ENCODE results near the gene ANKRD18B.
"Not testable (repeated sequence)": the region's sequence is repeated elsewhere in the genome, so short reads cannot be mapped to it uniquely, and the experiment has no call there.

DNA sequence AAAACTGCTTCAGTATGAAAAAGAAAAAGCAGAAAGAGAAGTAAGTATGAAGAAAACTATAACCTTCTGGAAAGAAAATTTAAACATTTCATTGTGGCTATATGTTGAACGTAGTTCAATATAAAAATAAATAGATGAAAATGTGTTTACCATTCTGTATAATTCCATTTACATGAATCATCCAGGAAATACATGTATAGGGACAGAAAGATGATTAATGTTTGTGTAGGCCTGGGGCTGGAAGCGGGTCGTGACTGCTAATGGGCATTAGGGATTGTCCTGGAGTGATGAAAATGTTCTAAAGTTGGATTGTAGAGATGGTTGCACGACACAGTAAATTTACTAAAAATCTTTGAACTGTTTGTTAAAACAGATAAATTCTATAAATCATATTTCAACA lies 24.8 kb downstream of the ANKRD18B start:
- TF ChIP-seq, protein P1, sequence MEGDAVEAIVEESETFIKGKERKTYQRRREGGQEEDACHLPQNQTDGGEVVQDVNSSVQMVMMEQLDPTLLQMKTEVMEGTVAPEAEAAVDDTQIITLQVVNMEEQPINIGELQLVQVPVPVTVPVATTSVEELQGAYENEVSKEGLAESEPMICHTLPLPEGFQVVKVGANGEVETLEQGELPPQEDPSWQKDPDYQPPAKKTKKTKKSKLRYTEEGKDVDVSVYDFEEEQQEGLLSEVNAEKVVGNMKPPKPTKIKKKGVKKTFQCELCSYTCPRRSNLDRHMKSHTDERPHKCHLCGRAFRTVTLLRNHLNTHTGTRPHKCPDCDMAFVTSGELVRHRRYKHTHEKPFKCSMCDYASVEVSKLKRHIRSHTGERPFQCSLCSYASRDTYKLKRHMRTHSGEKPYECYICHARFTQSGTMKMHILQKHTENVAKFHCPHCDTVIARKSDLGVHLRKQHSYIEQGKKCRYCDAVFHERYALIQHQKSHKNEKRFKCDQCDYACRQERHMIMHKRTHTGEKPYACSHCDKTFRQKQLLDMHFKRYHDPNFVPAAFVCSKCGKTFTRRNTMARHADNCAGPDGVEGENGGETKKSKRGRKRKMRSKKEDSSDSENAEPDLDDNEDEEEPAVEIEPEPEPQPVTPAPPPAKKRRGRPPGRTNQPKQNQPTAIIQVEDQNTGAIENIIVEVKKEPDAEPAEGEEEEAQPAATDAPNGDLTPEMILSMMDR (IDR thresholded peaks at IDR 0.05; ENCODE audit: borderline replicate concordance, extremely low read depth, low read length, poor library complexity, severe bottlenecking): not testable (repeated sequence)
- not testable (repeated sequence) for TF ChIP-seq EZH2 (IDR thresholded peaks at IDR 0.05; ENCODE audit: borderline replicate concordance, low read depth, low read length, severe bottlenecking)
